T-helper 1 cell (primary cell): ENCODE data around the gene DRP2.
"Not testable (repeated sequence)": the region's sequence is repeated elsewhere in the genome, so short reads cannot be mapped to it uniquely, and the experiment has no call there.

Experiments
- DNase-seq, 5 donors: peaks; one replicate each; pipeline ENCODE4 v3.0.0-alpha.2; 2012 to 2020

DRP2 gene

DNA sequence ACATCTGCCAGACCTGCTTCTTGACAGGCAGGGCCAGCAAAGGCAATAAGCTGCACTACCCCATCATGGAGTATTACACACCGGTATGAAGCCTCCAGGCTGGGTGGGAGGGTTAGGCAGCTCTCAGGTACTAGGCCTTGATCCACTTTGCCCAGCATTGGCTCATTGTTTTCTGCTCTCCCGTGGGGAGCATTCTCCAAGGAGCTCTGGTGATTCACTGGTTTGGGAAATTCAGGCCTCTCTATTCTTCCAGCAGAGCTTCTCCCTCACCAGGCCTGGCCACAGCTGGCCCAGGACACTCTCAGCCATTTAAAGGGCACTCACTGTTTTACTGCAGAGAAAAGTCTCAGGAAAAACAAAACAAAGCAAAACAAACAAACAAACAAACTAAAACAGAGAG is 33.0 kb downstream of the DRP2 start:
- no peak for DNase-seq

- peak in 1 of 5 donors; percentile 4 for DNase-seq
Observed at GRCh38 chrX:101257448-101258258, 38.1 kb downstream of the DRP2 start.

GRCh38 chrX:101258259-101258581 is 38.6 kb downstream of the DRP2 start:
- no peak for DNase-seq

DNA sequence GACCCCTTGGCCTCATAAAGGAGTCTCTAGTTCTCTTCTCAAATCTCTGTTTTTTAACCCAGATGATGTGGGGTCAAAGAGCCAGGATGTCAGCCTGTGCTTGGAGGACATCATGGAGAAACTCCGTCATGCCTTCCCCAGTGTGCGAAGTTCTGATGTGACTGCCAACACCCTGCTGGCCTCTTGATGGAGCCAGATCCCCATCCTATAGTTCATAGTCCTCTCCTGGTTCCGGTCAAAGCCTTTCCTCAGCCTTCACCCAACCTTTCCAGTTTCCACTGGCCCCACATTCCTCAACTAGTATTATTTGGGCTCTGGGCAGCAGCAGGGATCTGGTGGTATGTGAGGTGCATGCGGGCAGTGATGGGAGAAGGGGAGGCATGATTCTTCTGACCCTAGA is 40.8 kb downstream of the DRP2 start:
- DNase-seq = no peak

- DNase-seq = no peak
Observed at GRCh38 chrX:101262590-101262989, 43.0 kb downstream of the DRP2 start.

- no peak for DNase-seq
Observed at GRCh38 chrX:101263766-101264165, 44.2 kb downstream of the DRP2 start.

GRCh38 chrX:101265869-101266428 is 46.4 kb downstream of the DRP2 start:
- DNase-seq = no peak

DNA sequence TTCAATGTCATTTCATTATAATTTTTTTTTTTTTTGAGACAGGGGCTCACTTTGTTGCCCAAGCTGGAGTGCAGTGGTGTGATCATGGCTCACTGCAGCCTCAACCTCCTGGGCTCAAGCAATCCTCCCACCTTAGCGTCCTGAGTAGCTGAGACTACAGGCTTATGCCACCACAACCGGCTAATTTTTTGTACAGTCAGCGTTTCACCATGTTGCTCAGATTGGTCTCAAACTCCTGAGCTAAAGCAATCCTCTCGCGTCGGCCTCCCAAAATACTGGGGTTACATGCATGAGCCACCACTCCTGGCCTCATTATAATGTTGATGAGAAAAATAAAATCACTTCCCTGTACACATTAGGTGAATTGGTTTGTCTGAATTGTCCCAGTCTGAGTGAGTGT is 54.6 kb downstream of the DRP2 start:
- DNase-seq = no peak

DNA sequence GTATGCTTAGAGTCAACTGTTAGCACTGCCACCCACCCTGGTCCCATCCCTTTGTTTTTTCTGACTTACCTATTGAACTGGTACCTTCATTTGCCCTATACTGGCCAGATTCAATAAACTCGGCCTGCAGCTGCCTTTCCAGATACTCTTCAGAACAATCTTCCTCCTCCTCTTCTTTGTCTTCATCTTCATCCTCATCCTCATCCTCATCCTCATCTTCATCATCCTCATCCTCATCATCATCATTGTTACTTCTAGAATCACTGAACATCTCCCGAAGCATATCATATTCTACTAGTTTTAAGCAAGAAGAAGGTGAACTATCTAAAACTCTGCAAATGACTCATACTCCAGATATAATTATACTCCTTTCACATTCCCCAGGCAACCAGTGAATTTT is 56.7 kb downstream of the DRP2 start:
- DNase-seq = no peak

- DNase-seq = peak in 2 of 5 donors; percentile 8 to 22
Observed at GRCh38 chrX:101287402-101287801, 67.8 kb downstream of the DRP2 start.

DNA sequence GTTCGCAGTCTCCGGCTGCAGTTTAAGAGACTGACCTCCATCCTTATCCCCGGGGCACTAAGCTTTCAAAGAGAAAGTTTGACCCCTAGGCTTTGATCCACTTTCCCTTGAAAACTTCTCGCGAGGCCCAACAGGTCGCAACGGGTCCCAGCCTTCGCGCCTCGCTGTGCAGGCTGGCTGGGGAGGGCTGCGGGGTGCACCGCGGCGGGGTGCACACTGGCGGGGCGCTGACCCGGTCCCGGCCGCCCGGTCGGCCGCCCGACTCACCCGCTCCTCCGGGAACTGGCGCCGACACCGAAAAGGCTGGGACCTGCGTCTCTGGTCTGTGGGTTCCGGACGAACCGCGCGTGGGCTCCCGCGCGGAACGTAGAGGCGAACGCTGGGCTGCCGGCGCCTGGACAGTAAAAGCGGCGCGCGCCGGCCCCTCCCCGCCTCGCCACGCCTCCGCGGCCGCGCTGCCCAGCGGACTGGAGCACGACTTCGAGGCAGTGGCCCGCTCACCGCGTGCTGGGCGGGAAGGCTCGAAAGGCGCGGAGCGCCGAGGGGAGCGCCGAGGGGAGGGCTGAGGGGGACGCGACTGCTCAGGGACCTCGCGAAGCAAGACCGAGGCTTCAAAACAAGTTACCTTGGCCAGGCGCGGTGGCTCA is 71.5 kb downstream of the DRP2 start, which contains the start of gene TAF7L:
Gene TAF7L (minus strand): TSS at position 378 of the 647 bp plus-strand sequence. CDS start 3,791 bp downstream, outside the sequence.
- DNase-seq = no peak

- not testable (repeated sequence) for DNase-seq
Observed at GRCh38 chrX:101295603-101296002, 76.0 kb downstream of the DRP2 start.

DNA sequence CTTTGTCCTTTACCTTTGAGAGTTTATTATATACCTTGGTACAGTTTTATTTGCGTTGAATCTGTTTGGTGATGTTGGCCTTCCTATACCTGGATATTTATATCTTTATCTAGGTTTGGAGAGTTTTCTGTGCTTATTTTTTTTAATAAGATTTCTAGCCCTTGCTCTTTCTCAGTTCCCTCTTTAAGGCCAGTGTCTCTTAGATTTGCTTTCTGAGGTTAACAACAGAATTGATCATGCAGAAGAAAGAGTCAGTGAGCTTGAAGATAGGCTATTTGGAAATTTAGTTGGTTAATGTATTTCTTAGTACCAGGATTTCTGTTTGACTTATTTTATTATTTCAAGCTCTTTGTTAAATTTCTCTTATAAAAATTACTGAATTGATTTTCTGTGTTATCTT is 84.2 kb downstream of the DRP2 start:
- no peak for DNase-seq
